Gastroesophageal sphincter (tissue), 4 donors: ENCODE results near the gene KRTAP4-8. TPM values are rescaled to one million over a fixed set of nuclear protein-coding genes. Genes with fewer than 3 reads are reported as not detected.
"Not testable (repeated sequence)": the region's sequence is repeated elsewhere in the genome, so short reads cannot be mapped to it uniquely, and the experiment has no call there.

ENCODE experiments used
- ATAC-seq: fragments of 150-250 bp; one replicate; pipeline ENCODE4 v1.9.1; 2016; ENCODE audit warnings: mild to moderate bottlenecking, moderate library complexity
- H3K27ac ChIP-seq, 4 donors: fragments of 200-600 bp; sonication (generic) in 3 of 4; 1 replicate in 3 of 4; 2 replicates in 1 of 4; pipeline ENCODE4 v1.5.1; 2016 to 2019
- H3K27me3 ChIP-seq: fragments of 200-600 bp; sonication (generic); one replicate; pipeline ENCODE4 v1.5.1; 2019
- H3K36me3 ChIP-seq, 2 donors: fragments of 200-600 bp; sonication (generic); one replicate each; pipeline ENCODE4 v1.5.1; 2019; ENCODE audit warnings: control low read depth in 1 of 2
- H3K4me1 ChIP-seq, 3 donors: fragments of 200-600 bp; sonication (generic); 1 replicate in 2 of 3; 2 replicates in 1 of 3; pipeline ENCODE4 v1.5.1; 2016 to 2019; ENCODE audit warnings: control low read depth in 2 of 3
- H3K4me3 ChIP-seq, 2 donors: fragments of 200-600 bp; sonication (generic); one replicate each; pipeline ENCODE4 v1.5.1; 2019; ENCODE audit warnings: mild to moderate bottlenecking in 1 of 2, moderate library complexity in 1 of 2
- H3K9me3 ChIP-seq, 3 donors: fragments of 200-600 bp; sonication (generic); one replicate each; pipeline ENCODE4 v1.5.1; 2017 to 2019; ENCODE audit warnings: control low read depth in 2 of 3
- CTCF ChIP-seq, 4 experiments: fragments of 200-600 bp in 2 of 4; fragments of 450-650 bp in 2 of 4; sonication (generic) in 1 of 4; IDR thresholded peaks; one replicate each; pipeline ENCODE4 v1.5.1; 2017 to 2019; ENCODE audit warnings: antibody characterized with exemption in 4 of 4, mild to moderate bottlenecking in 2 of 4, moderate library complexity in 2 of 4
- EP300 ChIP-seq: sonication (generic); formaldehyde crosslinking; IDR thresholded peaks from one replicate; pipeline ENCODE4 v1.6.1; 2017; ENCODE audit warnings: antibody characterized with exemption, mild to moderate bottlenecking
- POLR2A ChIP-seq, 2 donors: fragments of 450-650 bp; IDR thresholded peaks; one replicate each; pipeline ENCODE4 v1.6.1; 2017; ENCODE audit warnings: antibody characterized with exemption in 2 of 2, mild to moderate bottlenecking in 2 of 2, moderate library complexity in 1 of 2
- POLR2AphosphoS5 ChIP-seq: sonication (generic); formaldehyde crosslinking; IDR thresholded peaks from one replicate; pipeline ENCODE4 v1.6.1; 2017; ENCODE audit warnings: antibody characterized with exemption
- WGBS, 2 donors: methylation state at CpG; one replicate each; pipeline ENCODE4 v1.1.5; 2018; ENCODE audit warnings: low coverage in 1 of 2; 5-methylcytosine and 5-hydroxymethylcytosine counted together
- total RNA-seq, 4 donors: library from RNA; depleted of rRNA; stranded (reverse); fragments of >200 nt; gene quantifications; one replicate each; pipeline ENCODE4 v1.1.0, GENCODE V29; 2016

Gene KRTAP4-8
- total RNA-seq, 4 donors from 2014 or later: not detected

GRCh38 chr17:41133880-41134735, 36.2 kb upstream of the KRTAP4-8 start:
- H3K9me3 ChIP-seq: peaks cover 0 to 11% (median 0%) of the 10 kb centered on the region in 3 donors
- no peaks in the 10 kb centered on the region for H3K36me3 ChIP-seq
- TF ChIP-seq EP300: no peak
- no peak for TF ChIP-seq CTCF (IDR thresholded peaks at IDR 0.05)
- no peak for TF ChIP-seq POLR2A (IDR thresholded peaks at IDR 0.05)
- no peak for TF ChIP-seq POLR2AphosphoS5
- H3K27me3 ChIP-seq: no peaks in the 10 kb centered on the region
- ATAC-seq: no peak
- H3K27ac ChIP-seq: no peak overlapping the region
- no peaks in the 10 kb centered on the region for H3K4me1 ChIP-seq
- H3K4me3 ChIP-seq: no peak overlapping the region
- 35 to 69% methylated on average over 2 of the region's 2 CpGs for WGBS, 2 donors

GRCh38 chr17:41131979-41132378, 34.0 kb upstream of the KRTAP4-8 start:
- no peak for ATAC-seq
- H3K9me3 ChIP-seq: no peaks in the 10 kb centered on the region
- WGBS, 2 donors: 83 to 85% methylated on average over 3 of the region's 3 CpGs
- no peak overlapping the region for H3K4me3 ChIP-seq
- no peaks in the 10 kb centered on the region for H3K36me3 ChIP-seq
- no peaks in the 10 kb centered on the region for H3K27me3 ChIP-seq
- no peak for TF ChIP-seq POLR2A (IDR thresholded peaks at IDR 0.05)
- TF ChIP-seq EP300: no peak
- TF ChIP-seq POLR2AphosphoS5: no peak
- no peak for TF ChIP-seq CTCF (IDR thresholded peaks at IDR 0.05)
- H3K4me1 ChIP-seq: no peaks in the 10 kb centered on the region
- no peak overlapping the region for H3K27ac ChIP-seq

- Histone ChIP-seq H3K27ac (no peak overlapping the region), H3K9me3 (no peaks in the 10 kb centered on the region), H3K4me3 (no peak overlapping the region), H3K4me1 (no peaks in the 10 kb centered on the region), H3K36me3 (no peaks in the 10 kb centered on the region), H3K27me3 (peaks cover 10% of the 10 kb centered on the region)
- TF ChIP-seq POLR2AphosphoS5: no peak
- TF ChIP-seq CTCF (IDR thresholded peaks at IDR 0.05): no peak
- no peak for TF ChIP-seq POLR2A (IDR thresholded peaks at IDR 0.05)
- no peak for TF ChIP-seq EP300
- 67 to 92% methylated on average over 1 of the region's 1 CpG for WGBS, 2 donors
- no peak for ATAC-seq
Observed at GRCh38 chr17:41127371-41127770, 29.4 kb upstream of the KRTAP4-8 start.

GRCh38 chr17:41126412-41126811, 28.5 kb upstream of the KRTAP4-8 start:
- TF ChIP-seq POLR2A (IDR thresholded peaks at IDR 0.05) (no peak), EP300 (no peak), CTCF (IDR thresholded peaks at IDR 0.05) (no peak), POLR2AphosphoS5 (no peak)
- WGBS, 2 donors: 77 to 91% methylated on average over 3 of the region's 3 CpGs
- Histone ChIP-seq H3K4me1 (no peaks in the 10 kb centered on the region), H3K27me3 (peaks cover 14% of the 10 kb centered on the region), H3K9me3 (no peaks in the 10 kb centered on the region), H3K27ac (no peak overlapping the region), H3K36me3 (no peaks in the 10 kb centered on the region), H3K4me3 (no peak overlapping the region)
- ATAC-seq: no peak

- H3K4me3 ChIP-seq: no peak overlapping the region
- H3K27me3 ChIP-seq: peaks cover 25% of the 10 kb centered on the region
- 95 to 100% methylated on average over 2 of the region's 2 CpGs for whole genome bisulfite sequencing, 2 donors
- H3K36me3 ChIP-seq: no peaks in the 10 kb centered on the region
- H3K9me3 ChIP-seq: no peaks in the 10 kb centered on the region
- H3K27ac ChIP-seq: no peak overlapping the region
- no peak for ATAC-seq
- TF ChIP-seq EP300 (no peak), CTCF (IDR thresholded peaks at IDR 0.05) (no peak), POLR2A (IDR thresholded peaks at IDR 0.05) (no peak), POLR2AphosphoS5 (no peak)
- H3K4me1 ChIP-seq: no peaks in the 10 kb centered on the region
Observed at GRCh38 chr17:41125064-41125463, 27.1 kb upstream of the KRTAP4-8 start.

GRCh38 chr17:41123991-41124371, 26.0 kb upstream of the KRTAP4-8 start, which contains the start of gene KRTAP4-12:
TSS of gene KRTAP4-12 (minus strand) at chr17:41124182. CDS start at chr17:41124122, 60 bp downstream.
- WGBS, 2 donors: 38 to 84% methylated on average over 2 to 3 of the region's 3 CpGs
- not testable (repeated sequence) for H3K4me3 ChIP-seq, H3K36me3 ChIP-seq, H3K9me3 ChIP-seq, H3K4me1 ChIP-seq, ATAC-seq, H3K27ac ChIP-seq
- H3K27me3 ChIP-seq: peaks cover 26% of the 10 kb centered on the region

GRCh38 chr17:41123292-41123990, 25.5 kb upstream of the KRTAP4-8 start:
- not testable (repeated sequence) for H3K36me3 ChIP-seq, H3K4me3 ChIP-seq, ATAC-seq, H3K27ac ChIP-seq, H3K9me3 ChIP-seq, H3K4me1 ChIP-seq
- 68 to 89% methylated on average over 6 to 7 of the region's 12 CpGs for WGBS, 2 donors
- peaks cover 26% of the 10 kb centered on the region for H3K27me3 ChIP-seq
